HG03060 (cell line): ENCODE measurements around the gene GTF3C1.
"Not testable (repeated sequence)": the region's sequence is repeated elsewhere in the genome, so short reads cannot be mapped to it uniquely, and the experiment has no call there.

Experiments
- ATAC-seq: cut with Tn5 transposase; IDR thresholded peaks from one replicate; pipeline ENCODE4 v1.9.1; 2021; ENCODE audit warnings: low read depth, moderate number of reproducible peaks; ENCODE audit not compliant: unreplicated experiment

GTF3C1 gene

DNA sequence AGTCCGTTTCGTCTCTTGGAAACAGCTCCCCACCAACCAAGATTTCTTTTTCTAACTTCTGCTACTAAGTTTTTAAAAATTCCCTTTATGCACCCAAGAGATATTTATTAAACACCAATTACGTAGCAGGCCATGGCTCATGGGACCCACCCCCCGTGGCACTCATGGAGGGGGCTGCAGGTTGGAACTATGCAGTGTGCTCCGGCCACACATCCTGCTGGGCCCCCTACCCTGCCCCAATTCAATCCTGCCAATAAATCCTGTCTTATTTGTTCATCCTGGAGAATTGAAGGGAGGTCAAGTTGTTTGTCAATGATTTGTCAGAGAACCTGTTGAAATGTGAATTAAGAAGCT is 99.5 kb downstream of the GTF3C1 start:
- ATAC-seq, result no peak

DNA sequence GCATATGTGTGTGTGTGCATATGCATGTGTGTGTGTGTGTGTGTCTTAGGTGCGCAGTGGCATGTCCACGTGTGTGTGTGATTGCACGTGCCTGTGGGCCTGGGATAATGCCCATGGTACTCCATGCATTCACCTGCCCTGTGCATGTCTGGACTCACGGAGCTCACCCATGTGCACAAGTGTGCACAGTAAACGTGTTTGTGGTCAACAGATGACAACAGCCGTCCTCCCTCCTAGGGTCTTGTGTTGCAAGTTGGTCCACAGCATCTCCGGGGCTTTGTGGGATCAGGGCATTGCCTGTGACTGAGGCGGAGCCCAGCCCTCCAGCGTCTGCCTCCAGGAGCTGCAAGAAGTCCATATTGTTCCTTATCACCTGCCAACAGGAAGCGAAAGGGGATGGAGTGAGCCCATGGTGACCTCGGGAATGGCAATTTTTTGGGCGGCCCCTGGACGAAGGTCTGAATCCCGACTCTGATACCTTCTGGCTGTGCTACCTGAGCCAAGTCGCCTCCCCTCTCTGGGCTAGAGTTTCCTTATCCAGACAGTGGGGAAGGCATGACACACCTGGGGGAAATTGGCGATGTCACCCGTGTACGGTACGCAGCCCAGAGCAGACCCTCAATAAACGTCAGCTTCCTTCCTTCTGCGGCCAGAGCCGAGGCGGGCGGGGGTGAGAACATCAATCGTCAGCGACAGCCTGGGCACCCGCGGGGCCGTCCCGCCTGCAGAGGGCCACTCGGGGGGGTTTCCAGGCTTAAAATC is 100.1 kb downstream of the GTF3C1 start:
- no peak for ATAC-seq

DNA sequence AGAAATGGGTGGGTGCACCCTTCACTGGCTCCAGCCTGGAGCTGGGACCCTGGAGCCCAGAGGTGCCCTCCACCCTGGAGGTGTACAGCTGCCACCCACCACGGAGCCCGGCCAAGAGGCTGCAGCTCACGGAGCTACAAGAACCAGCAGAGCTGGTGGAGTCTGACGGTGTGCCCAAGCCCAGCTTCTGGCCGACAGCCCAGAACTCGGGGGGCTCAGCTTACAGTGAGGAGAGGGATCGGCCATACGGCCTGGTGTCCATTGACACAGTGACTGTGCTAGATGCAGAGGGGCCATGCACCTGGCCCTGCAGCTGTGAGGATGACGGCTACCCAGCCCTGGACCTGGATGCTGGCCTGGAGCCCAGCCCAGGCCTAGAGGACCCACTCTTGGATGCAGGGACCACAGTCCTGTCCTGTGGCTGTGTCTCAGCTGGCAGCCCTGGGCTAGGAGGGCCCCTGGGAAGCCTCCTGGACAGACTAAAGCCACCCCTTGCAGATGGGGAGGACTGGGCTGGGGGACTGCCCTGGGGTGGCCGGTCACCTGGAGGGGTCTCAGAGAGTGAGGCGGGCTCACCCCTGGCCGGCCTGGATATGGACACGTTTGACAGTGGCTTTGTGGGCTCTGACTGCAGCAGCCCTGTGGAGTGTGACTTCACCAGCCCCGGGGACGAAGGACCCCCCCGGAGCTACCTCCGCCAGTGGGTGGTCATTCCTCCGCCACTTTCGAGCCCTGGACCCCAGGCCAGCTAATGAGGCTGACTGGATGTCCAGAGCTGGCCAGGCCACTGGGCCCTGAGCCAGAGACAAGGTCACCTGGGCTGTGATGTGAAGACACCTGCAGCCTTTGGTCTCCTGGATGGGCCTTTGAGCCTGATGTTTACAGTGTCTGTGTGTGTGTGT is 100.9 kb downstream of the GTF3C1 start:
- ATAC-seq, result no peak

DNA sequence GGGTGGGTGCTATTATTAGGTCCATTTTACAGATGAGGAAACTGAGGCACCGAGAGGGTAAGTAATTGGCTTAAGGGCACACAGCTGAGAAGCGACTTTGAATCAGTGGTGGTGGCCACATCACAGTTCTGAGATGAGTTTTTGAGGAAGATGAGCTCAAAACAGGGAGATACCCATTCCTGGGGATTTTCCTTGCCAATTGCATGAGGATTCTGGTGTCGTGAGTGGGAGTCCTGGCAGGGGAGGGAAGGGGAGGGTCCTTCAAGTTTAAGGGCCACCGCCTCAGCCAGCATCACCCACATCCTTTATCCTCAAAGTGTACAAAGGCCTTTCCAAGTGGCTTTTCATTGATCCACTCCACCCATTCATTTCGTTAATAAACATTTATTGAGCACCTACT is 102.4 kb downstream of the GTF3C1 start:
- no peak for ATAC-seq

DNA sequence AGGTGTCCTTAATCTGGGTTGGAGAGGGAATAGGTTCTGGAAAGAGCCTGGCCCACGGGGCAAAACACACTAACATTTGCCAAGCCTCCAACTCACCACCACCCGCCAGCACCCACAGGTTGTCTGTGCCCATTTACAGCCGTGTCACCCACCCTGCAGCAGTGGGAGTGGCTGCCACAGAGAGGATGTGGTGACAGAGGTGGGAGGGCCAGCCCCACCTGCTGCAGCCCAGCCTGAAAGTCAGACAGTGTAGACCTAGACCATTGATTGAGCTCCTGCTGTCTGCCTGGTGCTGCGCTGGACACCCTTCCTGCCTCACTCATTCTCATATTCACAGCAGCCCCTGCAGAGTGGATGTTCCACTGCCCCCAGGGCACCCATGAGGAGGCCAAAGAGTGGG is 103.0 kb downstream of the GTF3C1 start:
- ATAC-seq, result no peak

DNA sequence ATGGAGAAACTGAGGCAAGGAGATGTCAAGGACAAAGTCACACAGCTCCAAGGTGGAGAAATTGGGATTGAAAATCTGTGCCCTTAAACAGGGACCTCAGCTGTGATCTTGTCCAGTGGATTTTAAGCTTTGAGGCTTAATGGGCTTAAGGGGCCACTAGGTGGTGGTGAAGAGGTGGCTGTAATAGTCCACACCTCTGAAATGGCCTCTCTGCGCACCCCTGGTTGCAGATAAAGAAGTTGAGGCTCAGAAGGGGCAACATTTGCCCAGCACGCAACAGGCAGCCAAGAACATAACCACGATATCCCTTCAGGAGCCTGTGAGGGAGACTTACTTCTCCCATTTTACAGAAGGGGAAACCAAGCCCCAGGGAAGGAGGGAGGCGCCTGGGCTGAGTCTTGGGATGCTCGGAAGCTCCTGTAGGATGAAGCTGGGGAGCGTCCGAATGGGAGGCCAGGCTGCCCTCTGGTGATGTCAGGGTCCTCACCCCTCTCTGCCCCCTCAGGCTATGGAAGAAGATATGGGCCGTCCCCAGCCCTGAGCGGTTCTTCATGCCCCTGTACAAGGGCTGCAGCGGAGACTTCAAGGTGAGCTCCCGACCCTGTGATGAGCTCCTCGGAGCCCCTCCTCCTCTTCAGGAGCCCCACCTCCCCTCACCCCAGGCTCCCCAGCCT is 104.1 kb downstream of the GTF3C1 start:
- no peak for ATAC-seq

DNA sequence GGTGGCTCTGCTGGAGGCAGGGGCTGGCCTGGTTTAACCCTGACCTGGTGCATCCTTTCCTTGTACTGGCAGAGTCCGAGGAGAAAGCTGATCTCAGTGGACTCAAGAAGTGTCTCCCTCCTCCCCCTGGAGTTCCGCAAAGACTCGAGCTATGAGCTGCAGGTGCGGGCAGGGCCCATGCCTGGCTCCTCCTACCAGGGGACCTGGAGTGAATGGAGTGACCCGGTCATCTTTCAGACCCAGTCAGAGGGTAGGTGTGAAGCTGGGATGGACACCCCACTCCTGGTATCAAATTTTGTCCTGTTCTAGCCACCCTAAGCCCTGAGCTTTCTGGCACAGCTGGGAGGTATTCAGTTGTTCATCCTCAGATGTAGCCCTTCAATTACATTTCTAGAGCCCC is 105.2 kb downstream of the GTF3C1 start:
- ATAC-seq, result no peak

DNA sequence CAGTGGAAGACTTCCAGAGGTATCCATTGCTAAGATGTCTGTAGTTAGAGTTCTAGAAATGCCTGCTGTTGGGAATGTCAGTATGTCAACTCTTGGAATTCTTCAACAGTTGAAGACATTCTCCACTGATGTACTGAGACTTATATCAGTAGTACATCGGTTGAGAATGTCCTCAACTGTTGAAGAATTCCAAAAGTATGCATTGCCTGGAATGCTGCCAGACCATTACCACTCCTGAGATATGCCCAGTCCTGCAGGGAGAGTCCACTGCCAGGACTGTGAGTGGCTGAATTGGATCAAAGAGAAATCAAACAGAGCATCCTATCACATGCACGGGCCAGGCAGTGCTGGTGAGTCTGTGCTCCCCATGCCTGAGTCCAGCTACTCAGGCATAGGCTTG is 105.7 kb downstream of the GTF3C1 start:
- no peak for ATAC-seq

DNA sequence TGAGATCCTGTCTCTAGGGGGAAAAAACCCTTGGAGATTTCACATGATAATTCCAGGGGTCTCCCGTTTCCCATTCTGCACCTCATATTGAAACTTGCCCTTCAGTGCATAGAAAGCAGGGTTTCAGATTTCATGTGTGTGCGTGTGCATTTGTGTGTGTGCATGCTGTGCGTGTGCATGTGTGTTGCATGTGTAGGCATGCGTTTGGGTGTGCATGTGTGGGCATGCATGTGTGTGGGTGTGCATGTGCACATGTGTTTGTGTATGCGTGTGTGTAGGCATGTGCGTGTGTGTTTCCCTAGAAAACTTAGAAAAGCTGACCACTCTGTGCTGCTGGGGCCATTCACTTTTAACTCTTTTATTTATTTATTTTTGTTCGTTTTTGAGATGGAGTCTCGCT is 107.7 kb downstream of the GTF3C1 start:
- no peak for ATAC-seq

DNA sequence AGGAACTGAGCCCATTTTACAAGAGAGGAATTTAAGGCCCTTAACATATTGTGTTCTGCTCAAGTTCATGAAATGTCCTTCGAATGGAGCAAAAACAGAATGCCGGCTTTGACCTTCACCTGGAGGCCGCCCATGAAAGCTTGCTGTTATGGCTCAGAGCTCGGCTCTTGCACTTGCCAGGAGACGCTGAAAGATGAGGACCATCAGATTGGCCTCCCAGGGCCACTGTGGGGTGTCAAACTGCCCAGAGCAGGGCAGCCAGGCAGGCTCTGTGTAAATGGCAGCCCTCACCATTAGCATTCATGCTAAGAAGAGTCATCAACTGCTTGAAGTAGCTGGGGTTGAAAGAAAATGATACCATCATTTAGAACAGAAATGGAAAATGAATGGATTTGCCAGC is 108.4 kb downstream of the GTF3C1 start:
- ATAC-seq, result no peak

DNA sequence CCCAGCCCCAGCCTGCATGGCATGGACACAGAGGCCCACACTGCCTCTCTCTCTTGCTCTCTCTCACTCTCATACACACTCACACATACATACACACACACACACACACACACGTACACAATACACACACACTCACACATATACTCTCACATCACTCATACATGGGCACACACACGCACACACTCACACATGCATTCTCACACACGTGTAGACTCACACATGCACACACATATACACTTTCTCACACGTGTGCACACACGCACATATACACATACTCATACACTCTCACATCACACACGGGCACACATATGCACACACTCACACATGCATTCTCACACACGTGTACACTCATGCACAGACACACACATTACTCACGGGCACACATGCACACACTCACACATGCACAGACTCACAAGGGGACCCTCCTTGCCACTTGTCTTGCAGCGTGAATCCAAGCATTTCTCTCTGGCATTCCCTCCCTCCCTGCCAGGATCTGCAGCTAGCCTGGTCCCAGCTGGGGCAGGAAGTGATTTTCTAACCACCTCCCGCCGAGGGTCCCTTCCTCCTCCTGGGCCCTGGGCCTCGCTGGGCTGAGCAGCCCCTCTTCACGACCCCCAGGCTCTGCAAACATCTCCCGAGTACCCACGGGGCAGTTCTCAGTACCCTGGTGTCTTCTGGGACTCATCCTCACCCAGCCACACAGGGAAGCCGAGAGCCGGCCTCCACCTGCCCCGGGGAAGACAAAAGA is 110.3 kb downstream of the GTF3C1 start:
- ATAC-seq, result no peak

DNA sequence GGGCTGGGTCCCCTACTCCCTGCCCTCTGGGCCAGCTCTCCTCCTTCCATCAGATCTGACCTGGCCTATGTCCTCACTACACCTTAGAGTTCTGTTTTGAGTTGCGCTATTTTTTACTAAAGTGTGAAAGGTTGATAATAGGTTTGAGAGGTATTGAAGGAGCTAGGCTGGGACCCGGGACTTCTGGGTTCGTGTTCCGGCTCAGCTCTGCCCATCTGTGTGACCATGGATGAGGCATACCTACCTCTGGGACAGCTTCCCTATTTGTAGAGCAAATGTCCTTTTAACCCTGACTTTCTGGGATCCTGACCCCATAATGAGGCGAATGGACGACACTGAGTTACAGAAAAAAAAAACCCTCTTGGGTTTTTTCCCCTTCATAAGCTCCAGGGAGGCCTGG is 111.8 kb downstream of the GTF3C1 start:
- ATAC-seq, result no peak

DNA sequence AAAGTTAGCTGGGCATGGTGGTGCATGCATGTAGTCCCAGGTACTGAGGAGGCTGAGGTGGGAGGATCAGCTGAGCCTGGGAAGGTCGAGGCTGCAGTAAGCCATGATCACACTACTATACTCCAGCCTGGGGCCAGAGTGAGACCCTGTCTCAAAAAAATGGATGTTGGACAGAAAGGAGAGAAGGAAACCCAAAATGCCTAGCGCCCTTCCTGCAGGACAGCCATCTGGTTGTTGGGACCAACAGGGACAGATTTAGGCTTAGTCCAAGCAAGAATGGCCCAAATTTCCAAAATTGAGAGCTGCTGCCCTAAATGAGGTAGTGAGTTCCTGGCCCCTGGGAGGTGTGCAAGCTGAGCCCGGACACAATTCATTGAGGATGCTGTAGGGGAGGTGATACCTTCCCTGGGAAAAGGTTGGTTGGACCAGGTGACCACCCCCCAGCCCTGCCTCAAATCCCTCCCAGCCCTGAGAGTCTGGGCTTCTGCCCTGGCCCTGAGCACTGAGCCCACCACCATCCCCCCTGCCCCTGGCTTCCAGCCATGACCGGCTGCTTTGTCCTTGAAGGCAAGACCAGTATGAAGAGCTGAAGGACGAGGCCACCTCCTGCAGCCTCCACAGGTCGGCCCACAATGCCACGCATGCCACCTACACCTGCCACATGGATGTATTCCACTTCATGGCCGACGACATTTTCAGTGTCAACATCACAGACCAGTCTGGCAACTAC is 112.6 kb downstream of the GTF3C1 start:
- ATAC-seq, result no peak

DNA sequence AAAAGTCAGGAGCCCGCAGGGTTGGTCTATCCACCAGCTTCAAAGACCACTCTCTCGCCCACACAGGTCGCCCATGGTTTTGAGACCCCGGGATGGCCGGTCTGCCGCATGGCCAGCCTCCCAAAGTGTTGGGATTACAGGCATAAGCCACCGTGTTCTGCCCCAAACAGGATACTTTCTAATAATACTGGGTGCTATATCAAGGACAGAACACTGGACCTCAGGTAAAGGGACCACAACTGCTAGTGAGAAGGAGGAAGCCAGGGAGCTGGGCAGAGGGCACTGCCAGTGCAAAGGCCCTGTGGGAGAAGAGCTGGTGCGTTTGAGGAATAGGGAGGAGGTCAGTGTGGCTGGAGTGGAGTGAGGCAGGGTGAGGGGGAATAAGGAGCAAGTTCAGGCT is 113.6 kb downstream of the GTF3C1 start:
- no peak for ATAC-seq

DNA sequence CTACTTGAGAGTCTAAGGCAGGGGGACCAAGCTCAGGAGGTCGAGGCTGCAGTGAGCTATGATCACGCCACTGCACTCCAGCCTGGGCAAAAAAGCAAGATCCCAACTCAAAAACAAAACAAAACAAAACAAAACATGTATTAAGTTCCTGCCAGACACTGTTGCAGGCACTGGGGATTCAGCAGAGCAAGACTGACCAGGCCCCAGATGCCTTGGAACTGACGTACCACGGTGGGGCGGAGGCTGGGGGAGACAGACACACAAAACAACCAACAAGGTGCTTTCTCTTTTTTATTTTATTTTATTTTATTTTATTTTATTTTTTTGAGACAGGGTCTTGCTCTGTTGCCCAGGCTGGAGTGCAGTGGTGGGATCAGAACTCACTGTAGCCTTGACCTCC is 114.6 kb downstream of the GTF3C1 start:
- not testable (repeated sequence) for ATAC-seq

DNA sequence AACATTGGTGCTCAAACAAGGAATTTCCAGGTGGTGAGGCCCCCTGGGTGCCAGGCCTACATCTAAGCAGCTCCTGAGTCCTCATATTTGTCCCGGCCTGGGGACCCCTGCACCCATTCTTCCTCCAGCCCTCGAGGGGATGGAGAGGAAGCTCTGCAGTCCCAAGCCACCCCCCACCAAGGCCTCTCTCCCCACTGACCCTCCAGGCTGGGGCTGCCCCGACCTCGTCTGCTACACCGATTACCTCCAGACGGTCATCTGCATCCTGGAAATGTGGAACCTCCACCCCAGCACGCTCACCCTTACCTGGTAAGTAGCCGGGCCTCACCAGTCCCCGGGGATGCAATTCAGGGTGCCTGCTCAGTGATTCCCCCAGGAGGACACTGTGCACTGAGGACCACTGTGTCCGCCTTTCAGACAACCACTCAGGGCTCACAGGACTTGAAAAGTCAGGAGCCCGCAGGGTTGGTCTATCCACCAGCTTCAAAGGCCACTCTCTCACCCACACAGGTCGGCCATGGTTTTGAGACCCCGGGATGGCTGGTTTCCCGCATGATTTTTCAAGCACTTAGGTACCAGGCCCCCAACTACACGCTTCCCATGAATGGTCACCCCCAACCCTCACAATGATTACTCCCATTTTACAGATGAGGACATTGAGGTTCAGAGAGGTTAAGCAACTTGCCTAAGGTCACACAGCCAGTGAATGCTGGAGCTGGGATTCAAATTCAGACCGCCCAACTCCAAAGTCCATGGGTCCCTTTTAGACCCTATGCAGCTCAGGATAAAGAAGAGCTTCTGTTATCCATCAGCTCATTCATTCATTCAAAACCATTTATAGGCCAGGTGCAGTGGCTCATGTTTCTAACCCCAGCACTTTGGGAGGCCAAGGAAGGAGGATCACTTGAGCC is 115.3 kb downstream of the GTF3C1 start:
- no peak for ATAC-seq

DNA sequence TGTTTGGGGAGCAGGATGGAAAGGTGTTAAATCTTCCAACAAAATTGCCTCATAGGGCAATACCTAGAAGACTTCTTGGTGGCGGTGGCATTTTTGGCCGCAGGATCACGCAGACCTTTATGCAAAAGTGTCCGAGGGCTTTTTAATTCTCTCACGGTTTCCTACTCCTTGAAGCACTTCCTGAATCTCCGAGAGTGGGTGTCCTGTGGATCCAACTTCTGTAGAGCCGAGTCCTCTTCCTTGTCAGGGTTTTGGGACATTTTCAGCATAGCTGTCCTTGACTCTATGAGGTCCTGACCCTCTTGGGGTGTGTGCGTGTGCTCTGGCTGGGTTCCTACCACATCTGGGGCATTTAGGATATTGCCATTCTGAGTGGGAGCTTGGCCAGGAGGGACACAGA is 116.1 kb downstream of the GTF3C1 start:
- no peak for ATAC-seq

DNA sequence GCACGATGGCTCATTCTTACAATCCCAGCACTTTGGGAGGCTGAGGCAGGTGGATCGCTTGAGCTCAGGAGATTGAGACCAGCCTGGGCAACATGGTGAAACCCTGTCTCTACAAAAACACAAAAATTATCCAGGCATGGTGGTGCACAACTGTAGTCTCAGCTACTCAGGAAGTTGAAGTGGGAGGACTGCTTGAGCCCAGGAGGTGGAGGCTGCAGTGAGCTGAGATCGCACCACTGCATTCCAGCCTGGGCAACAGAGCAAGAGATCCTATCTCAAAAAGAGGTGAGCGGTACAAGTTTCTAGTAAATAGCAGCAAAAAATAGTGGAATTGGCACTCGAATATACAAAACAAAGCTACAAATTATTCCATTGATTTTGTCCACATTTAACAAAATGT is 116.5 kb downstream of the GTF3C1 start:
- not testable (repeated sequence) for ATAC-seq

DNA sequence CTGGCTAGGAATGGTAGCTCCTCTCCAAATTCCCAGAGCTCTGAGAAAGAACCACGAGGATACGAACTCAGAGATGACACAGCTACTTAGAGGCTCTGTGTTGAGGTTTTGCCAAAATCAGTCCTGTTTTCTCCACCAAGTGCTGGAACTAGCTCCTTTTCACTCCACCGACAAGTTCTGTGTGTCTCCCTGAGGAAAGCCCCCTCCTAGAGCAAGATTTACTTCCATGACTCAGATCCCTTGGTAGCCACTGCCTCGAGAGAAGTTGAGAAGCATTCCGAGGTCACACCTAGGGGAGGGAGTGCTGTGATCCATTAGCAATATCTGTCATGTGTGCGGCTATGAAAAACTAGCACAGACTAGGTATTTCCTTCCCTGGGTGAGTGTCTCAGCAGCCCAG is 117.2 kb downstream of the GTF3C1 start:
- no peak for ATAC-seq
